Measurements from ENCODE around the gene ALPK3. TPM values are rescaled to one million over a fixed set of nuclear protein-coding genes. Genes with fewer than 3 reads are reported as not detected.

ALPK3 gene
- total RNA-seq, 1 experiment from 2014 or later: 17.7 TPM

GRCh38 chr15:84881520-84881830 is 64.3 kb downstream of the ALPK3 start:
- peaks cover 9% of the 10 kb centered on the region for H3K27me3 Mint-ChIP-seq (ENCODE audit: low read depth)
- H3K27ac Mint-ChIP-seq: no peak overlapping the region
- Histone ChIP-seq H4K5ac (ENCODE audit: insufficient read length, low read depth, low read length) (no peak overlapping the region), H3K4me2 (ENCODE audit: insufficient read depth, insufficient read length, low read length) (no peak overlapping the region), H3K18ac (ENCODE audit: insufficient read length, low read depth, low read length) (no peak overlapping the region), H2BK120ac (ENCODE audit: low read depth, low read length, poor library complexity, severe bottlenecking) (no peak overlapping the region), H2BK20ac (ENCODE audit: low read depth, low read length, poor library complexity, severe bottlenecking) (no peak overlapping the region), H2AFZ (ENCODE audit: low read length) (no peak overlapping the region), H2BK12ac (ENCODE audit: insufficient read length, low read depth, low read length) (no peak overlapping the region), H3K27me3 (ENCODE audit: insufficient read depth, low read length) (no peaks in the 10 kb centered on the region), H3K27ac (ENCODE audit: insufficient read length, low read depth, low read length) (no peak overlapping the region), H3K56ac (ENCODE audit: insufficient read length, low read depth, low read length) (no peak overlapping the region), H3K4me1 (ENCODE audit: insufficient read depth, low read length) (no peaks in the 10 kb centered on the region), H3T11ph (ENCODE audit: low read length) (no peak overlapping the region), H2BK15ac (ENCODE audit: low read depth, low read length) (no peak overlapping the region), H3K79me1 (ENCODE audit: insufficient read depth, low read depth, low read length, poor library complexity, severe bottlenecking) (no peaks in the 10 kb centered on the region), H3K79me2 (ENCODE audit: insufficient read depth, low read length) (no peaks in the 10 kb centered on the region), H3K9ac (ENCODE audit: extremely low read depth, insufficient read length, low read length) (no peak overlapping the region), H3K23me2 (ENCODE audit: insufficient read length, low read depth, low read length, poor library complexity, severe bottlenecking) (no peaks in the 10 kb centered on the region), H4K8ac (replicated peaks; ENCODE audit: insufficient read length, low read depth, low read length) (no peak overlapping the region), H3K9me3 (ENCODE audit: control insufficient read depth, low read depth, low read length) (no peaks in the 10 kb centered on the region), H4K20me1 (ENCODE audit: control insufficient read depth, insufficient read depth, insufficient read length) (no peaks in the 10 kb centered on the region), H2BK5ac (ENCODE audit: insufficient read length, low read length) (no peak overlapping the region), H2AK5ac (ENCODE audit: insufficient read length, low read length) (no peak overlapping the region), H3K23ac (ENCODE audit: insufficient read length, low read depth, low read length) (no peak overlapping the region), H4K91ac (ENCODE audit: insufficient read length, low read depth, low read length) (no peak overlapping the region), H3K14ac (ENCODE audit: insufficient read depth, low read length) (no peak overlapping the region), H3K4ac (ENCODE audit: low read depth, low read length) (no peak overlapping the region)
- no peak for DNase-seq
- H3K4me1 Mint-ChIP-seq: peaks cover 9 to 13% of the 10 kb centered on the region in 2 experiments
- H3K9me3 Mint-ChIP-seq: no peaks in the 10 kb centered on the region
- WGBS (ENCODE audit: extremely low coverage, insufficient read length, low lambda C conversion rate): no CpG with 5 or more reads among the region's 7 CpGs
- TF ChIP-seq CTCF (conservative IDR thresholded peaks at IDR 0.05): no peak
- no peaks in the 10 kb centered on the region for H3K36me3 Mint-ChIP-seq (ENCODE audit: insufficient read depth in 1 of 3, low read depth in 3 of 3)
- H3K4me3 Mint-ChIP-seq: no peak overlapping the region

Data from H9 (cell line).